Mononuclear cell (primary cell): ENCODE results near the gene CPLX1. TPM values are rescaled to one million over a fixed set of nuclear protein-coding genes. Genes with fewer than 3 reads are reported as not detected.
"Not testable (repeated sequence)": the region's sequence is repeated elsewhere in the genome, so short reads cannot be mapped to it uniquely, and the experiment has no call there.

ENCODE experiments used
- H3K27me3 ChIP-seq: 2 replicates; pipeline ENCODE4 v1.6.0; 2011; ENCODE audit warnings: low read length, control low read depth; ENCODE audit not compliant: insufficient read depth
- H3K4me1 ChIP-seq: 2 replicates; pipeline ENCODE4 v1.5.1; 2011; ENCODE audit warnings: mild to moderate bottlenecking, low read length, control low read depth; ENCODE audit not compliant: insufficient read depth
- H3K4me3 ChIP-seq: 2 replicates; pipeline ENCODE4 v1.5.1; 2011; ENCODE audit warnings: mild to moderate bottlenecking, low read length, moderate library complexity
- H3K9me3 ChIP-seq: 2 replicates; pipeline ENCODE4 v1.5.1; 2011; ENCODE audit warnings: low read depth, mild to moderate bottlenecking, control low read depth, low read length
- total RNA-seq: library from RNA; depleted of rRNA; stranded (reverse); fragments of >200 nt; gene quantifications from one replicate; pipeline ENCODE4 v1.2.3, GENCODE V29; 2012

CPLX1 gene
- total RNA-seq, 1 donor: 0.10 TPM

- Histone ChIP-seq H3K4me1 (peaks cover 10% of the 10 kb centered on the region), H3K27me3 (no peaks in the 10 kb centered on the region), H3K9me3 (no peaks in the 10 kb centered on the region), H3K4me3 (no peak overlapping the region)
Observed at GRCh38 chr4:762211-763190, 63.4 kb downstream of the CPLX1 start.

DNA sequence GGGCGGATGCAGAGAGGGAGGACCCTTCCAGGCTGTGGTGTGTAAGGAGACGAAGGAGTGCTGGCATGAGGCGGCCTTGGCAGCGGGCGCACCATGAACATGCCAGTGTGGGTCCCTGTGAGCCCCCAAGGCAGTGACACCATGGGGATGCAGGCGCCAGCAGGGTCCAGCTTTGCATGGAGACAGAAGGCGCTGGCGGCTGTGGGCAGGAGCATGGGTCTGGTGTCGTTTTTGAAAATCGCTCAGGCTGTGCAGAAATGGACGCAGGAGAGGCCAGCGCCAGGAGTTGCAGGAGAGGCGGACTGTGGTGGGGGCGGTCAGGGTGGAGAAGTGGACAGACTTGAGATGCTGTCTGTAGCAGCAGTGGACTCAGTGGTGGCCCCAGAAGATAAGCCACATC, 64.2 kb downstream of the CPLX1 start:
- H3K9me3 ChIP-seq: no peaks in the 10 kb centered on the region
- no peaks in the 10 kb centered on the region for H3K27me3 ChIP-seq
- H3K4me1 ChIP-seq: peaks cover 10% of the 10 kb centered on the region

GRCh38 chr4:761086-761485, 64.8 kb downstream of the CPLX1 start:
- H3K4me1 ChIP-seq: peaks cover 10% of the 10 kb centered on the region
- no peak overlapping the region for H3K4me3 ChIP-seq
- H3K9me3 ChIP-seq: no peaks in the 10 kb centered on the region
- H3K27me3 ChIP-seq: no peaks in the 10 kb centered on the region

More for the DNA sequence above, 64.2 kb downstream of the CPLX1 start:
- H3K4me3 ChIP-seq: no peak overlapping the region

GRCh38 chr4:760616-761015, 65.3 kb downstream of the CPLX1 start:
- Histone ChIP-seq H3K9me3 (no peaks in the 10 kb centered on the region), H3K4me3 (no peak overlapping the region), H3K4me1 (peaks cover 9% of the 10 kb centered on the region), H3K27me3 (no peaks in the 10 kb centered on the region)

DNA sequence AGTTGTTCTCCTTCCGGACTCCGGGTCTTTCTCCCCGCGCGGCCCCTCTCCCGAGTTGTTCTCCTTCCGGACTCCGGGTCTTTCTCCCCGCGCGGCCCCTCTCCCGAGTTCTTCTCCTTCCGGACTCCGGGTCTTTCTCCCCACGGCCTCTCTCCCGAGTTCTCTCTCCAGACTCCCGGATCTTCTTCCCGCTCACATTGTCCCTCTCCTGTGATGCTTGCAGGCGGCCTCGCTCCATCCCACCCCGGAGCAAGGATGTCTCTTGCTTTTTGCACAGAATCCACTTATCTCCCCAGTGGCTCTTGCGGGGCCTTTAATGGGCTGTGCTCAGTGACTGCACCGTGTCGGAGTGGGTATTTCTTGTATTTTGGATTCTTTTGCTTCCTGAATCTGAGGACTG, 66.1 kb downstream of the CPLX1 start:
- H3K27me3 ChIP-seq, H3K4me3 ChIP-seq, H3K4me1 ChIP-seq, H3K9me3 ChIP-seq: not testable (repeated sequence)

- Histone ChIP-seq H3K4me1 (no peaks in the 10 kb centered on the region), H3K9me3 (no peaks in the 10 kb centered on the region)
Observed at GRCh38 chr4:757111-757510, 68.8 kb downstream of the CPLX1 start.

GRCh38 chr4:754221-755120, 71.5 kb downstream of the CPLX1 start:
- Histone ChIP-seq H3K4me1 (no peaks in the 10 kb centered on the region), H3K9me3 (no peaks in the 10 kb centered on the region), H3K4me3 (no peak overlapping the region), H3K27me3 (no peaks in the 10 kb centered on the region)

More at GRCh38 chr4:757111-757510, 68.8 kb downstream of the CPLX1 start:
- Histone ChIP-seq H3K4me3 (no peak overlapping the region), H3K27me3 (no peaks in the 10 kb centered on the region)

DNA sequence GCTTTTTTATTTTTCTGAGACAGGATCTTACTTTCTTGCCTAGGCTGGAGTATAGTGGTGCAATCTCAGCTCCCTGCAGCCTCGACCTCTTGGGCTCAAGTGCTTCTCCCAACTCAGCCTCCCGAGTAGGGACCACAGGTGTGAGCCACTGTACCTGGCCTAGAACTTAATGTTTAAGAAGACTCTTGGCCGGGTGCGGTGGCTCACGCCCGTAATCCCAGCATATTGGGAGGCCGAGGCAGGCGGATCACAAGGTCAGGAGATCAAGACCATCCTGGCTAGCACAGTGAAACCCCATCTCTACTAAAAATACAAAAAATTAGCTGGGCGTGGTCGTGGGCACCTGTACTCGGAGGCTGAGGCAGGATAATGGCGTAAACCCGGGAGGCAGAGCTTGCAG, 72.7 kb downstream of the CPLX1 start:
- H3K27me3 ChIP-seq, H3K4me3 ChIP-seq, H3K9me3 ChIP-seq, H3K4me1 ChIP-seq: not testable (repeated sequence)

- Histone ChIP-seq H3K4me3 (no peak overlapping the region), H3K4me1 (no peaks in the 10 kb centered on the region), H3K27me3 (no peaks in the 10 kb centered on the region), H3K9me3 (no peaks in the 10 kb centered on the region)
Observed at GRCh38 chr4:752196-752861, 73.6 kb downstream of the CPLX1 start.

DNA sequence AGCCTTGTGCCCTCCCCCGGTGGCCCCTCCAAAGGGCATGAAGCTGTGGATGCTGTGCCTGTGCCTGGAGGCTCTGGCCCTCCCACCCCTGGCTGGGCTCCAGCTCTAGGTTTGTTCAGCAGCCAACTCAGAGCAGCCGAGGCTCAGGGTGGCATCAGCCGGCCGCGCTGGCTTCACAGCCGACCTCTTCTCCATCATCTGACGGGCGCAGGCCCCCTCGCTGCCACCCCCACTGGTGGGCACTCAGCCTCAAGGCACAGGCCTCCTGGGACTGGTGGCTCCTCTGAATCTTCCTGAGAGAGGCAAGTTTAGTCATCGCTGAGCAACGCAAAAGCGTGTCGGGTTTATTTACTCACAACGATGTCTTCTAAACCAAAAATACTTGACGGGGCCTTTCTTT, 74.3 kb downstream of the CPLX1 start:
- no peaks in the 10 kb centered on the region for H3K4me1 ChIP-seq
- H3K4me3 ChIP-seq: no peak overlapping the region
- H3K27me3 ChIP-seq: no peaks in the 10 kb centered on the region
- H3K9me3 ChIP-seq: no peaks in the 10 kb centered on the region

- no peaks in the 10 kb centered on the region for H3K4me1 ChIP-seq
- H3K4me3 ChIP-seq: no peak overlapping the region
- H3K27me3 ChIP-seq: no peaks in the 10 kb centered on the region
- no peaks in the 10 kb centered on the region for H3K9me3 ChIP-seq
Observed at GRCh38 chr4:749698-750666, 75.9 kb downstream of the CPLX1 start.

- no peaks in the 10 kb centered on the region for H3K9me3 ChIP-seq
- no peak overlapping the region for H3K4me3 ChIP-seq
- no peaks in the 10 kb centered on the region for H3K4me1 ChIP-seq
- no peaks in the 10 kb centered on the region for H3K27me3 ChIP-seq
Observed at GRCh38 chr4:748461-748860, 77.5 kb downstream of the CPLX1 start.

DNA sequence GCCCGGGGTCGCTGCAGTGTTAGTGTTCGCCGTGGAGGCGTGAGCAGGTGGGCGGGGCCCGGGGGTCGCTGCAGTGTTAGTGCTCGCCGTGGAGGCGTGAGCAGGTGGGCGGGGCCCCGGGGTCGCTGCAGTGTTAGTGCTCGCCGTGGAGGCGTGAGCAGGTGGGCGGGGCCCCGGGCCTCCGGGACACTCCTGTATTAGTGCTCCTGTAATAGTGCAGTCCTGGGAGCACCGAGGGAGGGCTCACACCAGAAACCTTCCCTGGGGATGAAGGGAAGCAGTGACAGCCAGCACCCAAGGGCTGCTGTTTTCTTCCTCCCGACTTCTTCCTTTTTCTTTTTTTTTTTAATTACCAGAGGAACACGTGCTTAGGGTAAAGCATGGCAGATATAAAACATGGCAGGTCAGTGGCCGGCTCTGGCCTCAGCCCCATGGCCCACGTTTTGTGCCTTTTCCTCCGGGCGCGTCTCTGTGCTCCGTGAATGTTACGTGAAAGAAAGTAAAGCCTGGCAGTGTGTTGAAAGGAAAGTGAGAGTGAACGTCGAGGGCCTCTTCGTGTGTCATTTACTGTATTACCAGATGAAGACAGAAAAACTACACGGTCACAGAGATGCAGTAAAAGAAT, 78.3 kb downstream of the CPLX1 start:
- H3K9me3 ChIP-seq: no peaks in the 10 kb centered on the region
- H3K4me1 ChIP-seq: no peaks in the 10 kb centered on the region
- no peaks in the 10 kb centered on the region for H3K27me3 ChIP-seq
- H3K4me3 ChIP-seq: no peak overlapping the region
